ENCODE measurements around the gene TECPR1.
"Not testable (repeated sequence)": the region's sequence is repeated elsewhere in the genome, so short reads cannot be mapped to it uniquely, and the experiment has no call there.

TECPR1 gene

GRCh38 chr7:98225913-98226614 lies 26.0 kb downstream of the TECPR1 start:
- DNase-seq: no peak

GRCh38 chr7:98224701-98225181 lies 27.3 kb downstream of the TECPR1 start:
- DNase-seq: no peak

GRCh38 chr7:98223898-98224700 lies 27.9 kb downstream of the TECPR1 start:
- DNase-seq: no peak

GRCh38 chr7:98223351-98223897 lies 28.6 kb downstream of the TECPR1 start:
- no peak for DNase-seq

- no peak for DNase-seq
Observed at GRCh38 chr7:98222533-98223195, 29.4 kb downstream of the TECPR1 start.

GRCh38 chr7:98221611-98222532 lies 30.2 kb downstream of the TECPR1 start:
- no peak for DNase-seq

- not testable (repeated sequence) for DNase-seq
Observed at GRCh38 chr7:98219382-98219781, 32.6 kb downstream of the TECPR1 start.

GRCh38 chr7:98217623-98218582 lies 34.1 kb downstream of the TECPR1 start:
- DNase-seq: no peak

- DNase-seq: no peak
Observed at GRCh38 chr7:98216941-98217622, 35.0 kb downstream of the TECPR1 start.

- peak; percentile 98 for DNase-seq
Observed at GRCh38 chr7:98215561-98216495, 36.2 kb downstream of the TECPR1 start.

- peak; percentile 66 for DNase-seq
Observed at GRCh38 chr7:98214811-98215321, 37.2 kb downstream of the TECPR1 start.

GRCh38 chr7:98213888-98214810 lies 37.9 kb downstream of the TECPR1 start:
- peak; percentile 52 for DNase-seq

- DNase-seq: no peak
Observed at GRCh38 chr7:98213296-98213887, 38.6 kb downstream of the TECPR1 start.

GRCh38 chr7:98212532-98213041 lies 39.4 kb downstream of the TECPR1 start:
- peak; percentile 55 for DNase-seq

GRCh38 chr7:98211676-98212531 lies 40.1 kb downstream of the TECPR1 start:
- peak; percentile 70 for DNase-seq

GRCh38 chr7:98211221-98211675 lies 40.8 kb downstream of the TECPR1 start, which contains the start of gene BHLHA15:
Gene BHLHA15 (plus strand): TSS chr7:98211439. CDS start chr7:98212310, 871 bp downstream.
- DNase-seq: peak; percentile 94
